Activated T-cell treated with anti-CD3 and anti-CD28 coated beads for 24 hours (primary cell): ENCODE results near the gene CEACAM7.
"Not testable (repeated sequence)": the region's sequence is repeated elsewhere in the genome, so short reads cannot be mapped to it uniquely, and the experiment has no call there.

Experiments used
- DNase-seq: peaks from one replicate; pipeline ENCODE4 v3.0.0-alpha.2; 2020; ENCODE audit warnings: low read depth

Gene CEACAM7

GRCh38 chr19:41656756-41657155 is 31.3 kb downstream of the CEACAM7 start:
- DNase-seq: not testable (repeated sequence)

GRCh38 chr19:41652250-41652649 is 35.8 kb downstream of the CEACAM7 start:
- no peak for DNase-seq

GRCh38 chr19:41649827-41650226 is 38.2 kb downstream of the CEACAM7 start:
- DNase-seq: no peak

- DNase-seq: peak; percentile 16
Measured at GRCh38 chr19:41646589-41647204, 41.4 kb downstream of the CEACAM7 start.

GRCh38 chr19:41641879-41642485 is 46.1 kb downstream of the CEACAM7 start:
- DNase-seq: peak; percentile 65

DNA sequence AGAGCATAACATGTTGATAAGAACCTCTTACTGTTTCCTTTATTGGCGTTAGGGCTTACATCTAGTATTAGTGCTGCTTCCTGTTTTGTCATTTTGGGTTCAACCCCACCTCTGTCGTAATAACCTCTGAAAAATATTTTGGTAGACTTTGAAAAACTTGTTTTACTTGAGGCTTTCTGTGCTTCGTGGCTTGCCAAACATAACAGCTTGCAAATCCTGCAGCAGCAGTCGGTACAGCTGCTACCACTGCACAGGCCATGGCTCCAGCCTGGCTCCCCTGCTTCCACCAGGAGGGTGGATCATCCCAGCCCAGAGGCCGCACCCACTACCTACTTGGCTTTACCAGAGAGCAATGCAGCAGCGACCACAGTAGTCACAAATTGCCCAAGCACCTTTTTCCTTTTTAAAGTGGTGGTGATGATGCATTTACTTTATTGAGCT is 49.4 kb downstream of the CEACAM7 start:
- no peak for DNase-seq

GRCh38 chr19:41637484-41637883 is 50.6 kb downstream of the CEACAM7 start:
- DNase-seq: no peak

DNA sequence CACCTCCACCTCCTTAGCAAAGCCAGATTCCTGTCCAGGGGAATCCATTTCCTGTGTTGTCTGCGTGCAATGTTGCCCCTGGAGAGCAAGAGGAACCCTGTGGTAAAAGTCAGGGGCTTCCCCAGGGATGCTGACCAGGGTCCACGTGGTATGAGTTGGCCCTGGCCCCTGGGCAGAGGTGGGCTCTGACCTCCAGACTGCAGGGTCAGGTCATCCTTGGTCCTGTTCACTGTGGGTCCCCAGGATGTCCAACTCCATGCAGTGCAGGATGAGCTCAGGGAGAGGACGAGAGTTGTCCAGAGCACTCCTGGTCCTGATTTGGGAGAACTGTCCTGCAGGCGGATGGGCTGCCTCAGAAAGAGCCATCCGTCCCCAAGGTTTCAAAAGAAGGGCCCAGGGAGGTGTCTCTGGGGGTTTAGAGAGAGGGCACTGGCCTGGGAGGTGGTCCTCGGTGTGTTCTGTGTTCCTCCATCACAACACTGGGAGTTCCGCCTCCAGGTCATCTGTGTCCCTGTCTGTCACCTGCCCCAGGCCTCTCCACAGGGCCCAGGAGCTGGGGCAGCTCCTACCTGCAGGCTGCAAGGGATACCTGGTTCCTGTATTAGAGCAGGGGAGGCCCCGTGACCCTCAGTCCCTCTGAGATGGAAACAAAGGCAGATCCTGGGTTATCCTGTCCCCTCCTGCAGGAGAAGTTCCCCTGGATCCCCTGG is 59.9 kb downstream of the CEACAM7 start:
- no peak for DNase-seq

GRCh38 chr19:41626877-41627276 is 61.2 kb downstream of the CEACAM7 start, which contains the start of gene CEACAM4:
CEACAM4 (minus strand) TSS chr19:41627074; CDS start chr19:41626963, 111 bp downstream.
- no peak for DNase-seq

DNA sequence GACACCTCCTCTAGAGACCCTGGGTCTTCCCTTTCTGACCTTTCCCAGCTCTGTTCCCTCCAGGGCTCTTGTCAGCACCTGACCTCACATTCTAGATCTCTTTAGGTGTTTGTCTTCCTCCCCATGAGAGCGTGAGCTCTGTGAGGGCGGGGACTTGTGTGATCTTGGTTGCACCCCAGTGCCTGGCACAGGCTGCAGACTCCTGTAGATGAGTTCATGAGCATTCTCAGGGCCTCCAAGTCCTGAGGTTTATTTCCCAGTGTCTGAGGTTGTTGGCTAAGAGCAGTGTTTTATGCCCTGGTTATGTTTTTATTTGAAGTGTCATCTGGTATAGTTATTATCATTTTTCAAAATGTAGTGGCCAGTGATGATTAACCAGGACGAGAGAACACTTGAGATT is 61.8 kb downstream of the CEACAM7 start:
- no peak for DNase-seq

DNA sequence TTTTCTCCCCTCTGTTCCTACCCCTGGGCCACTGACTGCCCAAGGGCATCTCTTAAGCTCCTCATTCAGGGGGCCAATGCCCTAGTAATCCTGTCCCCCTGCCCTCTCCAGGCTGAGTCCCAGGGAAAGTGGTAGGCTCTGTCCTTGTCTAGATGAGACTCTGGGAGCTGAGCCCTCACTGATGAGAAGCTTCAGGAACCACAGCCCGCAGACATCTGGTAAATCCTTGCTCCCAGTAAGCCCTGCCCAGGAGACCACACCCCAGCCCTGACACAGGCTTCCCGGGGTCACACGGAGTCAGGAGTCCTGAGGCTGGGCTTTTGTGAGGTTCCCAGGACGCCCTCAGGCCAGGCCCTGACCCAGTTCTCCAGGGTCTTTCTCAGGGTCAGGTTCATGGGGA is 63.1 kb downstream of the CEACAM7 start:
- no peak for DNase-seq

- no peak for DNase-seq
Measured at GRCh38 chr19:41624515-41624914, 63.6 kb downstream of the CEACAM7 start.

- no peak for DNase-seq
Measured at GRCh38 chr19:41623360-41623759, 64.7 kb downstream of the CEACAM7 start.
